HG03196 (cell line): ENCODE results near the gene NEFH.
"Not testable (repeated sequence)": the region's sequence is repeated elsewhere in the genome, so short reads cannot be mapped to it uniquely, and the experiment has no call there.

Experiments used
- ATAC-seq: cut with Tn5 transposase; IDR thresholded peaks from one replicate; pipeline ENCODE4 v1.9.1; 2021; ENCODE audit not compliant: unreplicated experiment

The NEFH gene

DNA sequence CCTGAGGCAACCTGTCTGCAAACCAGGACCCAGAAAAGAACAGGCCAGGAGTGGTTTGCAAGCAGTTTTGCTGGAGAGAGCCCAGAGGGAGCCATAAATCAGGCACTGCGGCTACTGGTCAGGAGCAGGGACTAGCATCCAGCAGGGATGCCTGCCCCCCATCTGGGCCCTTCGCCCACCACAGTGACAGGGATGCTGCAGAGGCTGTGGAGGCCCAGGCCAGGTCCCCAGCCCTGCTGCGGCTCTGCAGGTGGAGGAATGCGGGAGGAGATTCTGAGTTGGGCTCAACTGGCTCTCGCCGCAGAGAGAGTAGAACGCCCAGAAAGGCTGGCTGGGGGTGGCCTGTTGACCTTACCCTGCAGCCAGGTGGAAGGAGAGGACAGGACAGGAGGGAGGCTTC lies 16.4 kb upstream of the NEFH start:
- ATAC-seq: no peak

GRCh38 chr22:29464581-29464980 lies 15.4 kb upstream of the NEFH start:
- ATAC-seq: no peak

- ATAC-seq: no peak
These were observed 10.3 kb upstream of the NEFH start for GRCh38 chr22:29469755-29470154.

DNA sequence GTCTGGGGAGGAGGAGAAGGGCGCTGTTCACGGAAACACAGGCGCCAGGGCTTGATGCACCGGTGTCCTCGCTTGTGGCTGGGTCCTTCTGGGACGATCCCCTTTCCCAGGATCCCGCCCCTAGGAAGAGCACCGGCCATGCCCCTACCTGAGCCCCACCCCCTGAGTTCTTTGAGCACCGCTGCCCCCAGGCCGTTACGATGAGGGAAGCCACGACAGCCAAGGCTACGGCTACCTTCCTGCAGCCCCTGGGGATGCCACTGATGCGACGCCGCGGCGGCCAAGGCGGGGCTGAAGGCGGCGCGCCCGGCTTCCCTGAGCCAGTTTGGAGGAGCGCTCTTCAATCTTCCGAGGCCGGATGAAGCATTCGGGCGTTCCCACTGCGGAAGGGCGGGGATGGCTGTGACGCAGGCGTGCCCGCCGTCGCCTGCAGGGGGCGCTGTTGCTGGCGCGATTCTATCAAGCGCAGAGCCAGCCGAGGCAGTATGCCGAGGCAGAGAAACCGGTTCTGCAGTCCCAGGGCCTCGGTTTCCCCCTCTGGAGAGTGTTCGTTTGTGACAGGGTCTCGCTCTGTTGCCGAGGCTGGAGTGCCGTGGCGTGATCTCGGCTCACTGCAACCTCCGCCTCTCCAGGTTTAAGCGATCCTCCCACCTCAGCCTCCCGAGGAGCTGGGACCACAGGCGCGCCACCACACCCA lies 9.7 kb upstream of the NEFH start:
- no peak for ATAC-seq

GRCh38 chr22:29473001-29473400 lies 7.0 kb upstream of the NEFH start:
- no peak for ATAC-seq

GRCh38 chr22:29475550-29475949 lies 4.5 kb upstream of the NEFH start:
- no peak for ATAC-seq

DNA sequence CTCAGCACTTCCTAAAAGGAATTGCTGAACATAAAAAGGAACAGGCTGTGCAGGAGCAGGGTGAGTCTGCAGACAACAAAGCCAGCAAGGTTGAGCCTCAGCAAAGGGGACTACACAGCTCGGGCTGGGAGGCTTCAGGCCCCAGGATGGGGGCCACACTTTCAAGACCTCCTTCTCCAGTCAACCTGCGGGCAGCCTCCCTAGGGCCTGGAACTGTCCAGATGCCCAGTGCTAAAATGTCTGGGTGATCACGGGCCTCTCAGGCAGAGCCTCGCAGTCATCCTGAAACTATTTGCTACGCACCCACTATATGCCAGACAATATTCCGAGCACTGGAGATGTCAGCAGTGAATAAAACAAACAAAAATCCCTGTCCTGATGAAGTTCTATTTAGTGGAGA lies 3.9 kb upstream of the NEFH start:
- ATAC-seq: no peak

- ATAC-seq: no peak
These were observed 2.2 kb upstream of the NEFH start for GRCh38 chr22:29477723-29478318.

- ATAC-seq: no peak
These were observed 1.4 kb upstream of the NEFH start for GRCh38 chr22:29478326-29479276.

GRCh38 chr22:29480262-29480511 lies 169 bp downstream of the NEFH start:
- ATAC-seq: no peak

DNA sequence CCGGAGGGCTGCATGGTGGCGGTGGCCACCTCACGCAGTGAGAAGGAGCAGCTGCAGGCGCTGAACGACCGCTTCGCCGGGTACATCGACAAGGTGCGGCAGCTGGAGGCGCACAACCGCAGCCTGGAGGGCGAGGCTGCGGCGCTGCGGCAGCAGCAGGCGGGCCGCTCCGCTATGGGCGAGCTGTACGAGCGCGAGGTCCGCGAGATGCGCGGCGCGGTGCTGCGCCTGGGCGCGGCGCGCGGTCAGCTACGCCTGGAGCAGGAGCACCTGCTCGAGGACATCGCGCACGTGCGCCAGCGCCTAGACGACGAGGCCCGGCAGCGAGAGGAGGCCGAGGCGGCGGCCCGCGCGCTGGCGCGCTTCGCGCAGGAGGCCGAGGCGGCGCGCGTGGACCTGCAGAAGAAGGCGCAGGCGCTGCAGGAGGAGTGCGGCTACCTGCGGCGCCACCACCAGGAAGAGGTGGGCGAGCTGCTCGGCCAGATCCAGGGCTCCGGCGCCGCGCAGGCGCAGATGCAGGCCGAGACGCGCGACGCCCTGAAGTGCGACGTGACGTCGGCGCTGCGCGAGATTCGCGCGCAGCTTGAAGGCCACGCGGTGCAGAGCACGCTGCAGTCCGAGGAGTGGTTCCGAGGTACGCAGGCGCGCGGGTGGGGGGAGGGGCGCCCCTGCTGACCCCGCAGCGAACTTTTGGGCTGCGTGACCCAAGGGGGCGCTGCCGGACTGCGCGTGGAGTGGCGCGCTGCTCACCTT lies 670 bp downstream of the NEFH start:
- ATAC-seq: no peak

DNA sequence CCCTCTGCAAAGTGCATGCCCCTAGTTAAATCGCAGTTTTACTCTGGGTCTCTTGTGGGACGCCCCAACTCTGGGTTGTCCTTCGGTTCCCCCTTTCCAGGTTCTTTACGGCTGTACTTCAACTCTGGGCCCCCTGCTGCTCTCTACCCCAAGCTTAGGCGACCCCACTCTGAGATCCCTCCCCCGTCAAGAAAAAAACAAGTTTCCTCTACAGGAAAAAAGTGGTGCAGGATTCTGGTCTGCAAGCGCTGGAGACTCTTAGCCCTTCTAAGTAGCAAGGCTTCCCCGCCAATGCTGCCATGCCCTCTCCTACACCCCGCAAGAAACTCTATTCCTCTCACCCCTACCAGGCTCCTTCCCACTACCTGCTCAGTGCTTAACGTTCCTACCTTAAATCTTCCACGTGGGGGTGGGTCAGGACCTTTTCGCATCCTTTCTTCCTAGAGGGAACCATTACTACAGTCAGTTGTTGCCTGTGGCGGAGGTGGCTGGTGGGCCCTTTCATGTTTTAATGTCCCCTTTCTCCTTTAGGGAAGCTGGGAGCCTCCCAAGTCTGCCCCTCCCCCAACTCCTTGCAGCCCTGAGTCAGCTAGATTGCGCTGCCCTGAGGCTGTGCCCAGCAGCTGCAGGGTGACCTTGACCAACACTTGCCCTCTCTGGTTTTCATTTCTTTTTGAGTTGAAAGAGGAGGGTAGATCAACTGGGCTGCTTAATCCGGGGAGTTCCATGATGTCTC lies 1.4 kb downstream of the NEFH start:
- ATAC-seq: no peak

DNA sequence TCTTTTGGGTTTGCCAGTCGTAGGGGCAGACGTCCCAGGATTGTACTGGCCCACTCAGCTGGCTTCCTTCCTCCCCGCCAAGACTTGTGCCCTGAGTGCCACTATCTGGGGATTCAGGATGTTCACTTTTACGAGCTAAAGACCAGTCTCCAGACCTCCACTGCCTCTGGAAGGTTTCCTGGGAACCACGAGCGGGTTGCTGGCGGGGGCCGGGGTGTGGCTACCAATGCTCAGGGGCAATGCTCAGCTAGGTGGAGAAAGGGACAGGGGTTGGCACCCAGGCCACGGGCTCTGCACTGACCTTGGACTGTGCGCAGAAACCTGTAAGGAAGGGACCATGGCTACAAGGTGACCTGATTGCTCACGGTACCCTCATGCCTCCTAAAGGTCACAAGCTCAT lies 2.2 kb downstream of the NEFH start:
- no peak for ATAC-seq

DNA sequence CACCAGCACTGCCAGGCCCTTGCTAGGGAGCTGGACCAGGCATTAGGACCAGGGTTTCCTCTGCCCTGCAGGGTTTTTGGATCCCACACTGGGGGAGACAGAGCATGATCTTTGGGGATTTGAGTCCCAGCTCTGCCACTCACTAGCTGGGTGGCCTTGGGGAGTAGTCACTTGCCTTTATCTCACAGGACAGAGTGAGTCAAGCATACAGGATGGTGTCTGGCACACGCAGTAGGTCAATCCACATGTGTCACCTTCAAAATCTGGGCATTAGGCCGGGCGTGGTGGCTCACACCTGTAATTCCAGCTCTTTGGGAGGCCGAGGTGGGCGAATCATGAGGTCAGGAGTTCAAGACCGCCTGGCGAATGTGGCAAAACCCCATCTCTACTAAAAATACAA lies 2.7 kb downstream of the NEFH start:
- no peak for ATAC-seq

- no peak for ATAC-seq
These were observed 3.2 kb downstream of the NEFH start for GRCh38 chr22:29483254-29483653.

GRCh38 chr22:29484642-29485041 lies 4.6 kb downstream of the NEFH start:
- ATAC-seq: no peak

DNA sequence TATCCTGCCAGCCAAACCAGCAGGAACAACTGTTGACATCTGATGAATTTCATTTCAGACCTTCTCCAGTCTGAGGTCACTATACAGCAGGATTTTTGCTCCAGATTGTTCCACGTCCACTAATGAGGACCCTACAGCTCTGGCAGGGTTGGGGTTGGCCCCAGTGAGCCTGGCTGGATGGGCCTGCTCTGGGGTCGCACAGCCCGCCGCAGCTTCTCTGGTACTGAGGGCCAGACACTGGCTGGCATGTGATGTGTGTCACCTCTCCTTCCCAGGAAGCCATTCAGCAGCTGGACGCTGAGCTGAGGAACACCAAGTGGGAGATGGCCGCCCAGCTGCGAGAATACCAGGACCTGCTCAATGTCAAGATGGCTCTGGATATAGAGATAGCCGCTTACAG lies 5.4 kb downstream of the NEFH start:
- no peak for ATAC-seq

DNA sequence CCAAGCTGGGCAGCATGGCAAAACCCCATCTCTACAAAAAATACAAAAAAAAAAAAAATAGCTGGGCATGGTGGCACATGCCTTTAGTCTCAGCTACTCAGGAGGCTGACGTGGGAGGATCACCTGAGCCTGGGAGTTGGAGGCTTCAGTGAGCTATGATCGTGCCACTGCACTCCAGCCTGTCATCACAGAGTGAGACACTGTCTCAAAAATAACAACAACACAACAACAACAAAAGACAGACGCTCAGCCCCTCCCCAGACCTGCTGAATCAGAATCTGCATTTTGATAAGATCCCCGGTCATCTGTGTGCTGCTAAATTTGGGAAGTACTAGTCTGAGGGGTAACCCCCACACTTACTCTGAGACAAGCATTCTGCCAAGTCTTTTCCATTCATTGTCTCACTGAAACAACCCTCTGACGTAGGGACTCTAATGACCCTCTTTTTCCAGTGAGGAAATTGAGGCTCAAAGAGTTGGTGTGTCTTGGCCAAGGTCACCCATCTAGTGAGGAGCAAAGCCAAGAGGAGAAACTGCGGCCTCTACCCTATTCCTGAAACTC lies 7.5 kb downstream of the NEFH start:
- ATAC-seq: no peak

- ATAC-seq: not testable (repeated sequence)
These were observed 9.2 kb downstream of the NEFH start for GRCh38 chr22:29489127-29489780.

DNA sequence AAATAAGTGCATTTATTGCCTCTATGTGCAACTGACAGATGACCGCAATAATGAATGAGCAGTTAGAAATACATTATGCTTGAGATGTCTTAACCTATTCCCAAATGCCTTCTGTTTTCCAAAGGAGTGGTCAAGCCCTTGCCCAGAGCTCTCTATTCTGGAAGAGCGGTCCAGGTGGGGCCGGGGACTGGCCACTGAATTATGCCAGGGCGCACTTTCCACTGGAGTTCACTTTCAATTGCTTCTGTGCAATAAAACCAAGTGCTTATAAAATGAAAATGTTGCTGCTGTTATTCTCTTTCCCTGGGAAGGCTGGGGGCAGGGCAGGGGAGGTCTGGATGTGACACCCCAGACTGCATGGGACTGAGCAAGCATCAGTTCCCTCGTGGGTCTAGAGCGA lies 11.0 kb downstream of the NEFH start:
- no peak for ATAC-seq
